ENCODE results near the gene PBX4. TPM values are rescaled to one million over a fixed set of nuclear protein-coding genes. Genes with fewer than 3 reads are reported as not detected.

The PBX4 gene
- total and polyA plus RNA-seq, 10 donors = 4.4 to 17.8 (median 9.7) TPM

GRCh38 chr19:19579533-19580361, 38.7 kb downstream of the PBX4 start:
- Histone ChIP-seq H3K4me3 (no peak overlapping the region), H3K4me1 (no peaks in the 10 kb centered on the region), H3K36me3 (no peaks in the 10 kb centered on the region), H3K9me3 (no peaks in the 10 kb centered on the region), H3K27ac (no peak overlapping the region), H3K27me3 (replicated peaks in 1 of 7) (no peaks in the 10 kb centered on the region)
- no peak for TF ChIP-seq POLR2AphosphoS5 (IDR thresholded peaks at IDR 0.05)
- no peak for TF ChIP-seq POLR2A (IDR thresholded peaks at IDR 0.05)
- TF ChIP-seq CTCF (IDR thresholded peaks at IDR 0.05 in 8 of 11, conservative IDR thresholded peaks at IDR 0.05 in 3 of 11) = no peak
- 86 to 92% (median 92%) methylated on average over 22 to 25 of the region's 25 CpGs for WGBS, 5 donors
- intact Hi-C loops (cut with DNase I; ENCODE audit: low total_unique reads) = no loop called here
- no peak for DNase-seq

GRCh38 chr19:19578252-19578651, 40.2 kb downstream of the PBX4 start:
- Histone ChIP-seq H3K27ac (no peak overlapping the region), H3K4me3 (no peak overlapping the region), H3K4me1 (no peaks in the 10 kb centered on the region), H3K9me3 (no peaks in the 10 kb centered on the region), H3K27me3 (replicated peaks in 1 of 7) (no peaks in the 10 kb centered on the region), H3K36me3 (no peaks in the 10 kb centered on the region)
- no peak for DNase-seq
- 88 to 99% (median 93%) methylated on average over 6 of the region's 6 CpGs for WGBS, 5 donors
- no peak for TF ChIP-seq POLR2AphosphoS5 (IDR thresholded peaks at IDR 0.05)
- TF ChIP-seq CTCF (IDR thresholded peaks at IDR 0.05 in 8 of 11, conservative IDR thresholded peaks at IDR 0.05 in 3 of 11) = no peak
- TF ChIP-seq POLR2A (IDR thresholded peaks at IDR 0.05) = no peak
- intact Hi-C loops (cut with DNase I; ENCODE audit: low total_unique reads) = no loop called here

- Histone ChIP-seq H3K4me1 (no peaks in the 10 kb centered on the region), H3K36me3 (peaks cover 0 to 5% (median 0%) of the 10 kb centered on the region in 6 donors), H3K27ac (no peak overlapping the region), H3K4me3 (no peak overlapping the region), H3K9me3 (no peaks in the 10 kb centered on the region), H3K27me3 (replicated peaks in 1 of 7) (no peaks in the 10 kb centered on the region)
- intact Hi-C loops (cut with DNase I; ENCODE audit: low total_unique reads) = no loop called here
- DNase-seq = no peak
- WGBS, 5 donors = 81 to 91% (median 88%) methylated on average over 6 of the region's 6 CpGs
- TF ChIP-seq CTCF (IDR thresholded peaks at IDR 0.05 in 8 of 11, conservative IDR thresholded peaks at IDR 0.05 in 3 of 11) (no peak), POLR2AphosphoS5 (IDR thresholded peaks at IDR 0.05) (no peak), POLR2A (IDR thresholded peaks at IDR 0.05) (no peak)
These were observed 43.1 kb downstream of the PBX4 start for GRCh38 chr19:19575411-19575810.

GRCh38 chr19:19571071-19571786, 47.3 kb downstream of the PBX4 start:
- Histone ChIP-seq H3K4me1 (no peaks in the 10 kb centered on the region), H3K9me3 (no peaks in the 10 kb centered on the region), H3K27me3 (replicated peaks in 1 of 7) (no peaks in the 10 kb centered on the region), H3K27ac (no peak overlapping the region), H3K4me3 (no peak overlapping the region), H3K36me3 (peaks cover 0 to 25% (median 0%) of the 10 kb centered on the region in 6 donors)
- TF ChIP-seq POLR2AphosphoS5 (IDR thresholded peaks at IDR 0.05) = no peak
- TF ChIP-seq POLR2A (IDR thresholded peaks at IDR 0.05) = no peak
- TF ChIP-seq CTCF (IDR thresholded peaks at IDR 0.05 in 8 of 11, conservative IDR thresholded peaks at IDR 0.05 in 3 of 11) = no peak
- WGBS, 5 donors = 85 to 92% (median 87%) methylated on average over 11 of the region's 11 CpGs
- no peak for DNase-seq
- intact Hi-C loops (cut with DNase I; ENCODE audit: low total_unique reads) = no loop called here
